ENCODE measurements around the gene PRIMA1. TPM values are rescaled to one million over a fixed set of nuclear protein-coding genes. Genes with fewer than 3 reads are reported as not detected.
"Not testable (repeated sequence)": the region's sequence is repeated elsewhere in the genome, so short reads cannot be mapped to it uniquely, and the experiment has no call there.

PRIMA1 gene
- total and polyA plus RNA-seq, 2 donors (not counting 1 experiment from before 2014, with no cell fraction given) = not detected

DNA sequence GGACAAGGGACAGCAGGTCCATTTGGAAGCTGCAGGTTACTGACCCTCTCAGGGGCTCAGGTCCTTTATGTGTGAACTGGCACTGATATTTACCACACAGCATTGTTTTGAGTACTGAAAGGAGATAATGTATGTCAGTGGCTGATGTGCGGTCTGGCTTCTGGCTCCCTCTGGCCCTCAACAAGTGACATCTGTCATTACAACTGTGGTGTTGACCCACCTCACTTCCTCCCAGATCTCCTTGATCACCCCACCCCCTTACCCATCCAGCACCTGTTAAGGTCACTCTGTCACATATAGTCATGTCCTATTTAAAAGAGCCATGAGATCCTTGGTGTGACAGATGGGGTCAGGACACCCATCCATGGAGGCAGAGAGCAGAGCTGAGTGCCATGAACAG lies 22.7 kb upstream of the PRIMA1 start:
- Histone ChIP-seq H3K9ac (ENCODE audit: insufficient read depth, low read length) (no peak overlapping the region), H3K79me2 (ENCODE audit: control insufficient read depth, insufficient read depth, low read length) (no peaks in the 10 kb centered on the region), H3K9me3 (ENCODE audit: control insufficient read depth, insufficient read depth, low read depth, low read length) (no peaks in the 10 kb centered on the region), H3K4me3 (replicated peaks in 1 of 4; ENCODE audit: control extremely low read depth in 1 of 4, insufficient read depth in 1 of 4, low read depth in 3 of 4, low read length in 4 of 4) (no peak overlapping the region), H3K27ac (ENCODE audit: insufficient read depth, low read length) (no peak overlapping the region), H3K4me1 (ENCODE audit: control insufficient read depth, extremely low read depth, insufficient read depth, low read length) (no peaks in the 10 kb centered on the region), H2AFZ (ENCODE audit: low read length) (no peak overlapping the region), H3K36me3 (ENCODE audit: control insufficient read depth, insufficient read depth, low read length) (no peaks in the 10 kb centered on the region), H3K27me3 (ENCODE audit: control insufficient read depth, insufficient read depth, low read length) (no peaks in the 10 kb centered on the region), H4K20me1 (ENCODE audit: control insufficient read depth, extremely low read depth, insufficient read depth, low read length) (no peaks in the 10 kb centered on the region), H3K4me2 (ENCODE audit: extremely low read depth, insufficient read depth, low read length) (no peak overlapping the region)
- TF ChIP-seq CTCF (conservative IDR thresholded peaks at IDR 0.05 in 1 of 2, IDR thresholded peaks at IDR 0.05 in 1 of 2; ENCODE audit: low read depth in 1 of 2, low read length in 2 of 2) (no peak), EZH2 (IDR thresholded peaks at IDR 0.05; ENCODE audit: low read length, missing control alignments) (no peak)
- no peak for DNase-seq (ENCODE audit: low read depth in 2 of 2)

- not testable (repeated sequence) for H3K9me3 ChIP-seq (ENCODE audit: control insufficient read depth, insufficient read depth, low read depth, low read length); H3K4me3 ChIP-seq (replicated peaks in 1 of 4; ENCODE audit: control extremely low read depth in 1 of 4, insufficient read depth in 1 of 4, low read depth in 3 of 4, low read length in 4 of 4); H2AFZ ChIP-seq (ENCODE audit: low read length); H3K4me1 ChIP-seq (ENCODE audit: control insufficient read depth, extremely low read depth, insufficient read depth, low read length); H3K4me2 ChIP-seq (ENCODE audit: extremely low read depth, insufficient read depth, low read length); H3K36me3 ChIP-seq (ENCODE audit: control insufficient read depth, insufficient read depth, low read length); H3K9ac ChIP-seq (ENCODE audit: insufficient read depth, low read length); H3K79me2 ChIP-seq (ENCODE audit: control insufficient read depth, insufficient read depth, low read length); DNase-seq (ENCODE audit: low read depth in 2 of 2); H4K20me1 ChIP-seq (ENCODE audit: control insufficient read depth, extremely low read depth, insufficient read depth, low read length); H3K27ac ChIP-seq (ENCODE audit: insufficient read depth, low read length); H3K27me3 ChIP-seq (ENCODE audit: control insufficient read depth, insufficient read depth, low read length)
Measured at GRCh38 chr14:93809491-93810420, 21.5 kb upstream of the PRIMA1 start.

DNA sequence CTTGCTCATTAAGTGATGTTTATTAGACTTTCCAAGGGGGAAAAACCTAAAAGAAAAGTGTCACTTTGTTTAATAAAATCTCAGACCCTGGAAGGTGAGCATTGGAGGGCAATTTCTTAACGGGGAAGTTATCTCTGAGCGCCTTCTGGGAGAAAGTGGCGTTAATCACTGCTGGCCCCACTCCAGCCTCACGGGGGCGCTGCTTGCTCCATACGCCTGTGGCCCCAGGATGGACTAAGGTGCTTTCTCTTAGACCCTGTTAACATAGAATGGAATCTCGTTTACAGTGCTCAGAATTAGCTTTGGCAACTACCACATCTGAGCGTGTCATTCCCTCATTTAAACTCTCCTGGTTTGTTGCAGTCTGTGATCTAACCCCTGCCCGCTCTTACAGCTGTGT lies 16.4 kb upstream of the PRIMA1 start:
- Histone ChIP-seq H3K4me3 (replicated peaks in 1 of 4; ENCODE audit: control extremely low read depth in 1 of 4, insufficient read depth in 1 of 4, low read depth in 3 of 4, low read length in 4 of 4) (no peak overlapping the region), H2AFZ (ENCODE audit: low read length) (no peak overlapping the region), H3K79me2 (ENCODE audit: control insufficient read depth, insufficient read depth, low read length) (no peaks in the 10 kb centered on the region), H4K20me1 (ENCODE audit: control insufficient read depth, extremely low read depth, insufficient read depth, low read length) (no peaks in the 10 kb centered on the region), H3K36me3 (ENCODE audit: control insufficient read depth, insufficient read depth, low read length) (no peaks in the 10 kb centered on the region), H3K4me2 (ENCODE audit: extremely low read depth, insufficient read depth, low read length) (no peak overlapping the region), H3K4me1 (ENCODE audit: control insufficient read depth, extremely low read depth, insufficient read depth, low read length) (no peaks in the 10 kb centered on the region), H3K9me3 (ENCODE audit: control insufficient read depth, insufficient read depth, low read depth, low read length) (no peaks in the 10 kb centered on the region), H3K27me3 (ENCODE audit: control insufficient read depth, insufficient read depth, low read length) (no peaks in the 10 kb centered on the region), H3K9ac (ENCODE audit: insufficient read depth, low read length) (no peak overlapping the region), H3K27ac (ENCODE audit: insufficient read depth, low read length) (no peak overlapping the region)
- TF ChIP-seq CTCF (conservative IDR thresholded peaks at IDR 0.05 in 1 of 2, IDR thresholded peaks at IDR 0.05 in 1 of 2; ENCODE audit: low read depth in 1 of 2, low read length in 2 of 2) (no peak), EZH2 (IDR thresholded peaks at IDR 0.05; ENCODE audit: low read length, missing control alignments) (no peak)
- DNase-seq (ENCODE audit: low read depth in 2 of 2) = no peak

Measured in fibroblast of lung (primary cell).